ENCODE results near the gene CCDC102B. TPM values are rescaled to one million over a fixed set of nuclear protein-coding genes. Genes with fewer than 3 reads are reported as not detected.

CCDC102B gene
- total and polyA plus RNA-seq, 2 of the 8 experiments (the other 6 are each of a cell fraction or from before 2014, with no cell fraction given): 0.80 to 1.1 TPM

DNA sequence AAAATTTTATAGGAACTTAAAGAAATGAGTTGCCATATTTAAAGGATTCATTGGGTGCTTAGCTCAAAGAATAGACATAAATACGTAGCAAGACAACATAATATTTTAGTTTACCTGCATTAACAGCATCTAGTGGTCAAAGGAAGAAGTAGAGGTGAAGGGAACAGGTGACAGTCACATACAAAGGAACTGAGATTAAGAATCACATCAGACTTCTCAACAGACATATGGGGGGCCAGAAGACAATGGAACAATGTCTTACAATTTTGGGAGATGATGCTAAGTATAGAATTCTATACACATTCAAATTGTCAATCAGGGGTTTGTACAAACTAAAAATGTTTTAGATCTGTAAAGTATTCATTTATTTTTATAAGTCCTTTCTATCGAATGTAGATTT, 38.6 kb upstream of the CCDC102B start (continued):
- TF ChIP-seq CTCF (IDR thresholded peaks at IDR 0.05; ENCODE audit: control extremely low read depth in 1 of 3, insufficient read depth in 1 of 3, low read depth in 1 of 3, low read length in 3 of 3): no peak
- no peak for TF ChIP-seq EZH2 (IDR thresholded peaks at IDR 0.05; ENCODE audit: low read depth, low read length, severe bottlenecking)
- no peak for TF ChIP-seq SP1 (IDR thresholded peaks at IDR 0.05; ENCODE audit: low read depth, low read length)
- TF ChIP-seq CBX8 (IDR thresholded peaks at IDR 0.05; ENCODE audit: borderline replicate concordance, low read depth, low read length): no peak
- TF ChIP-seq BRCA1 (IDR thresholded peaks at IDR 0.05; ENCODE audit: low read depth, low read length): no peak
- no peak for TF ChIP-seq RFX5 (IDR thresholded peaks at IDR 0.05; ENCODE audit: borderline replicate concordance, low read depth, low read length)
- no peak for TF ChIP-seq SIRT6 (IDR thresholded peaks at IDR 0.05; ENCODE audit: low read length)
- no peak for TF ChIP-seq KDM4A (IDR thresholded peaks at IDR 0.05; ENCODE audit: low read depth, low read length, severe bottlenecking)
- no peak for TF ChIP-seq TEAD4 (IDR thresholded peaks at IDR 0.05; ENCODE audit: low read depth, low read length)
- no peak for TF ChIP-seq GTF2F1 (IDR thresholded peaks at IDR 0.05; ENCODE audit: borderline replicate concordance, low read depth, low read length)
